ENCODE results near the gene MEIS2. TPM values are rescaled to one million over a fixed set of nuclear protein-coding genes. Genes with fewer than 3 reads are reported as not detected.

The MEIS2 gene
- total RNA-seq, 1 donor from 2014 or later, result 76.9 TPM

DNA sequence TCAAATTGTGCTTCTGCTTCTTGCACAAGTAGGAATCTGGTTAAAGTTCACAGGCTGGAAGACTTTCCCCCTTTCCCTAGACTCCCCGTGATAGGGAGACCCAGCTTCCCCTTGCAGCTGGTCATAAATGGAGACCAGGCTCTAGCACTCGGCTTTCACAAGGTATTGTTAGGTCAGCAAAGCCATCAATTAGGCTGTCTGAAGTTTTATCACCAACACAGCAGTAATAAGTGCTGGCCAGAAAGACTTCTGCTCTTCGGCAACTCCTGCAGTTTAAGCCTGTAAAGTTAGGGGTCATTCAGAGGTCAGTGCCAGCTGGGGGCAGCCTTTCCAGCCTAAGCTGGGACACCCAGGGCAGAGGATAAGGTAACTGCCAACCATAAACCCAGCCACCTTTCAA is 203.4 kb downstream of the MEIS2 start:
- Histone ChIP-seq H3K27ac (no peak overlapping the region), H3K36me3 (peaks cover 0 to 18% of the 10 kb centered on the region in 2 donors), H3K9me3 (no peaks in the 10 kb centered on the region), H3K4me3 (no peak overlapping the region), H3K4me1 (peaks cover 7% of the 10 kb centered on the region), H3K27me3 (no peaks in the 10 kb centered on the region)
- intact Hi-C loops (cut with DNase I), result no loop called here
- TF ChIP-seq POLR2A (IDR thresholded peaks at IDR 0.05) (no peak), POLR2AphosphoS5 (IDR thresholded peaks at IDR 0.05; ENCODE audit: insufficient read depth in 1 of 2, low read depth in 1 of 2) (no peak)
- TF ChIP-seq, protein P1, sequence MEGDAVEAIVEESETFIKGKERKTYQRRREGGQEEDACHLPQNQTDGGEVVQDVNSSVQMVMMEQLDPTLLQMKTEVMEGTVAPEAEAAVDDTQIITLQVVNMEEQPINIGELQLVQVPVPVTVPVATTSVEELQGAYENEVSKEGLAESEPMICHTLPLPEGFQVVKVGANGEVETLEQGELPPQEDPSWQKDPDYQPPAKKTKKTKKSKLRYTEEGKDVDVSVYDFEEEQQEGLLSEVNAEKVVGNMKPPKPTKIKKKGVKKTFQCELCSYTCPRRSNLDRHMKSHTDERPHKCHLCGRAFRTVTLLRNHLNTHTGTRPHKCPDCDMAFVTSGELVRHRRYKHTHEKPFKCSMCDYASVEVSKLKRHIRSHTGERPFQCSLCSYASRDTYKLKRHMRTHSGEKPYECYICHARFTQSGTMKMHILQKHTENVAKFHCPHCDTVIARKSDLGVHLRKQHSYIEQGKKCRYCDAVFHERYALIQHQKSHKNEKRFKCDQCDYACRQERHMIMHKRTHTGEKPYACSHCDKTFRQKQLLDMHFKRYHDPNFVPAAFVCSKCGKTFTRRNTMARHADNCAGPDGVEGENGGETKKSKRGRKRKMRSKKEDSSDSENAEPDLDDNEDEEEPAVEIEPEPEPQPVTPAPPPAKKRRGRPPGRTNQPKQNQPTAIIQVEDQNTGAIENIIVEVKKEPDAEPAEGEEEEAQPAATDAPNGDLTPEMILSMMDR (IDR thresholded peaks at IDR 0.05), result no peak
- no peak for DNase-seq (ENCODE audit: extremely low spot score in 2 of 2)

GRCh38 chr15:36894075-36894474 is 206.3 kb downstream of the MEIS2 start:
- TF ChIP-seq, protein P1 (IDR thresholded peaks at IDR 0.05), result no peak
- TF ChIP-seq POLR2A (IDR thresholded peaks at IDR 0.05) (no peak), POLR2AphosphoS5 (IDR thresholded peaks at IDR 0.05; ENCODE audit: insufficient read depth in 1 of 2, low read depth in 1 of 2) (no peak)
- Histone ChIP-seq H3K27ac (no peak overlapping the region), H3K4me3 (no peak overlapping the region), H3K27me3 (no peaks in the 10 kb centered on the region), H3K36me3 (peaks cover 0 to 20% of the 10 kb centered on the region in 2 donors), H3K9me3 (no peaks in the 10 kb centered on the region), H3K4me1 (no peaks in the 10 kb centered on the region)
- intact Hi-C loops (cut with DNase I), result no loop called here
- no peak for DNase-seq (ENCODE audit: extremely low spot score in 2 of 2)

DNA sequence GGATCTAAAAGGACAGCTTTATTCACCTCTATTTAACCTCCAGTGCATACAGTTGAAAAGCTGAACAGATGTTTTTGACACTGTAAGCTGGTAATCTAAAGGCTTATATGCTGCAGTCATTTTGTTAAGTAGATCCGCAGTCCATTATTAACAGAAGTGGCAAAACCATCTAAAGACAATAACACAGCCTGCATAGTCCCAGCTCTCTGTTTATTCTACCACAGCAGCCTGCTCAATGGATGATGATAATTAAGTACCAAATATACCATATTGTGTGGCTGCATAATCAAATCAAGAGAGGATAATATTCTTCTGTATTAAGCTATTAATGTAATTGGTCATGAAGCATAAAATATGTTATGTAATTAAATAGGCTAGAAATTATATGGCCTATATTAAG is 207.1 kb downstream of the MEIS2 start:
- no peak for DNase-seq (ENCODE audit: extremely low spot score in 2 of 2)
- H3K4me1 ChIP-seq, result peaks cover 6% of the 10 kb centered on the region
- no peaks in the 10 kb centered on the region for H3K9me3 ChIP-seq
- intact Hi-C loops (cut with DNase I), result no loop called here
- H3K27me3 ChIP-seq, result peaks cover 3% of the 10 kb centered on the region
- no peak for TF ChIP-seq POLR2AphosphoS5 (IDR thresholded peaks at IDR 0.05; ENCODE audit: insufficient read depth in 1 of 2, low read depth in 1 of 2)
- TF ChIP-seq POLR2A (IDR thresholded peaks at IDR 0.05), result no peak
- TF ChIP-seq, protein P1 (IDR thresholded peaks at IDR 0.05), result no peak
- no peak overlapping the region for H3K4me3 ChIP-seq
- peaks cover 0 to 20% of the 10 kb centered on the region in 2 donors for H3K36me3 ChIP-seq
- no peak overlapping the region for H3K27ac ChIP-seq

DNA sequence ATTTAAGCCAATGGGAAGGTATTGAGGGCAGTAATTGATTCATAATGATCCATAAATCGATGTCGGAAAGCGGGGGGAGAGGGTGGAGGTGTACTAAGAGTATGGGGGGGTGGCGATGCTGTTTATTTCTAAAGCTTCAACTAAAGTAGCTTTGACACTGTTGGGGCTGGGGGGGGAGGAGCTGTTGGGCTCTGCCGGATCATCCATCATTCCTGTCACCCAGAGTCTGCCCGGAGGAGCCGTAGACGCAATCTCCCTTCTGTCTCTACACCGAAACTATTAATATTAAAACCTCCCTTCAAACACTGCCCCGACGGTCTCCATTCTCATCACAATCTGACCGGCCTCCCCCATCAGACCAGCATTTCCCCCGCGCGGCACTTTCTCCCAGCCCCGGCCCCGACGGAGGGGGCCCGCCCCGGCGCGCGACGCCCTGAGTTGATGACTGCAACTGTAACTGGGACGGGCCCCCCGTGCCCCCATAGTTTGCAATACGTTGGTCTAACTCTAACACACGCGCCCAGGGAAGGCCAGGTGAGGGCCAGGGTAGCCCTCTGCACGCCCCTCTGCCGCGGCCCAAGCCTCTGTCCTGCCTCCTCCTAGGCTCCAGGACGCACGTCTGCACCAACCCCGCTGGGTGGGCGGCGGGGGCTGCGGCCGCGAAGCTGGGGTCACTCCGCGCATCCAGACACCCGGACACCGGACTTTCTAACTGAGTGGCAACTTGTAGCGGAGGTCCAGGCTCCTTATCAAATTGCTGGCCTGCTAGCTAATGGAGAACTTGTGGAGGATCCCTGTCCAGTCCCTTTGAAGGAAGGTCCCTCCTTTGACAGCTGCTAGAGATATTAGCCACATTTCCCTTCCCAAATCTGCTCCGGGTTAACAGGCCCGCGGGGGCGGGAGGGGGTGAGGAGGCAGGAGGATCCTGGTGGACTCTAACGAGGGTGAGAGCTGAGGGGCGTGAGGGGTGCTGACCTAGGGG is 212.0 kb downstream of the MEIS2 start:
- peaks cover 4% of the 10 kb centered on the region for H3K27me3 ChIP-seq
- no peaks in the 10 kb centered on the region for H3K9me3 ChIP-seq
- H3K4me1 ChIP-seq, result peaks cover 29% of the 10 kb centered on the region
- peaks cover 0 to 7% of the 10 kb centered on the region in 2 donors for H3K36me3 ChIP-seq
- peak overlapping the region; percentile 33 to 37 for H3K4me3 ChIP-seq
- TF ChIP-seq POLR2AphosphoS5 (IDR thresholded peaks at IDR 0.05; ENCODE audit: insufficient read depth in 1 of 2, low read depth in 1 of 2) (no peak), POLR2A (IDR thresholded peaks at IDR 0.05) (no peak)
- TF ChIP-seq, protein P1 (IDR thresholded peaks at IDR 0.05), result no peak
- DNase-seq (ENCODE audit: extremely low spot score in 2 of 2), result no peak
- intact Hi-C loops (cut with DNase I), result loop anchor here (5.0 kb wide), 1 partner anchor 209 kb away; no protein-coding TSS in a partner anchor
- no peak overlapping the region for H3K27ac ChIP-seq

Data from vagina (tissue), 2 donors.